Activated CD8-positive, alpha-beta memory T cell treated with anti-CD3 and anti-CD28 coated beads, Interleukin-2, amount 10 ng/mL, durations not matched to agents 7 days and 5 days (primary cell): ENCODE data around the gene DDHD1. TPM values are rescaled to one million over a fixed set of nuclear protein-coding genes. Genes with fewer than 3 reads are reported as not detected.
"Not testable (repeated sequence)": the region's sequence is repeated elsewhere in the genome, so short reads cannot be mapped to it uniquely, and the experiment has no call there.

Source experiments
- ATAC-seq: fragments of 150-1000 bp; cut with Tn5 transposase; one replicate; pipeline ENCODE4 v1.10.0; 2021; ENCODE audit warnings: moderate library complexity
- CTCF ChIA-PET: fragments of 350-600 bp; sonication (Branson Sonifier 250); formaldehyde crosslinking; loops from one replicate; lab custom pipeline; 2021; ENCODE audit warnings: antibody characterized with exemption; lab: Charles Lee
- DNase-seq: peaks from one replicate; pipeline ENCODE4 v3.0.0-alpha.2; 2020
- H3K27ac Mint-ChIP-seq: one replicate; pipeline ENCODE4 v1.8.0; 2021; ENCODE audit warnings: mild to moderate bottlenecking, mixed read lengths
- H3K27me3 Mint-ChIP-seq: one replicate; pipeline ENCODE4 v1.8.0; 2021; ENCODE audit warnings: mixed read lengths
- H3K36me3 Mint-ChIP-seq: one replicate; pipeline ENCODE4 v1.8.0; 2021; ENCODE audit warnings: mild to moderate bottlenecking, mixed read lengths
- H3K4me1 Mint-ChIP-seq: one replicate; pipeline ENCODE4 v1.8.0; 2021; ENCODE audit warnings: mixed read lengths
- H3K4me3 Mint-ChIP-seq: one replicate; pipeline ENCODE4 v1.8.0; 2021; ENCODE audit warnings: mild to moderate bottlenecking, moderate library complexity, mixed read lengths
- H3K9me3 Mint-ChIP-seq: one replicate; pipeline ENCODE4 v1.8.0; 2022; ENCODE audit warnings: low read depth, mixed read lengths
- total RNA-seq, 2 experiments: library from RNA; stranded (reverse); gene quantifications; one replicate each; pipeline ENCODE4 v1.2.3, GENCODE V29; 2021

DDHD1 gene
- total RNA-seq, 2 experiments from 2014 or later = 70.7 to 80.5 TPM

DNA sequence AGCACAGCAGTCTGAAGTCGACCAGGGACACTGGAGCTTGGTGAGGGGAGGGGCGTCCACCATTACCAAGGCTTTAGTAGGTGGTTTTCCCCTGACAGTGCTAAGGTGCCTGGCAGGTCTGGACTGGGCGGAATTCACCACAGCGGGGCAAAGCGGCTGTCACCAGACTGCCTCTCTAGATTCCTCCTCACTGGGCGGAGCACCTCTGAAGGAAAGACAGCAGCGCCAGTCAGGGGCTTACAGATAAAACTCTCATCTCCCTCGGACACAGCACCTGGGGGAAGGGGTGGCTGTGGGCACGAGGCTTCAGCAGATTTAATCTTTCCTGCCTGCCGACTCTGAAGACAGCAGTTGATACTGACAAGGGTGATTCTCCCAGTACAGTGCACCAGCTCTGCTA is 39.1 kb downstream of the DDHD1 start:
- Mint-ChIP-seq H3K27ac (no peak overlapping the region), H3K27me3 (no peaks in the 10 kb centered on the region), H3K4me1 (peaks cover 55% of the 10 kb centered on the region), H3K36me3 (peaks cover 45% of the 10 kb centered on the region), H3K4me3 (no peak overlapping the region), H3K9me3 (peaks cover 18% of the 10 kb centered on the region)
- ATAC-seq = no peak
- DNase-seq = no peak
- CTCF ChIA-PET = no interaction called here

DNA sequence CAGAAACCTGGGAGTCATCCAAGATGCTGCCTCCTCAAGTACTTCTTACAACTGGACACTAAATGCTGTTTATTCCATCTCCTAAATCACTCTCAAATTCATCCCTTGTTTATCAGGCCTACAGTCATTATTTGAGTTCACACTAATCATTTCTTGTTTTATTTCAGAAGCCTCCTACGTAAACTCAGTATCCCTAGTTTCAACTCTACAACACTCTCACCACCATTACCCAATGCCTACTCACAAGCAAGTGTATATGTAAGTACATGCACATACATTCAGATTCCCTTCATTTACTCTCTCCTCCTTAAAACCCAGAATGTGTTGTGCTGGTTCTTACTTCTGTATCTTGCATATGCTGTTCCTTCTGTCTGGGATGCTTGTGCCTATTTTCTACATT is 43.0 kb downstream of the DDHD1 start:
- no peak for DNase-seq
- peaks cover 42% of the 10 kb centered on the region for H3K4me1 Mint-ChIP-seq
- H3K27me3 Mint-ChIP-seq = no peaks in the 10 kb centered on the region
- no peak overlapping the region for H3K27ac Mint-ChIP-seq
- ATAC-seq = no peak
- H3K36me3 Mint-ChIP-seq = peaks cover 30% of the 10 kb centered on the region
- H3K4me3 Mint-ChIP-seq = no peak overlapping the region
- peaks cover 3% of the 10 kb centered on the region for H3K9me3 Mint-ChIP-seq
- CTCF ChIA-PET = interaction anchor here (0.9 to 6.0 kb wide), 6 partner anchors 9 to 196 kb away, joined by 3 to 58 read pairs (median 4); partner anchors contain the start of gene DDHD1

DNA sequence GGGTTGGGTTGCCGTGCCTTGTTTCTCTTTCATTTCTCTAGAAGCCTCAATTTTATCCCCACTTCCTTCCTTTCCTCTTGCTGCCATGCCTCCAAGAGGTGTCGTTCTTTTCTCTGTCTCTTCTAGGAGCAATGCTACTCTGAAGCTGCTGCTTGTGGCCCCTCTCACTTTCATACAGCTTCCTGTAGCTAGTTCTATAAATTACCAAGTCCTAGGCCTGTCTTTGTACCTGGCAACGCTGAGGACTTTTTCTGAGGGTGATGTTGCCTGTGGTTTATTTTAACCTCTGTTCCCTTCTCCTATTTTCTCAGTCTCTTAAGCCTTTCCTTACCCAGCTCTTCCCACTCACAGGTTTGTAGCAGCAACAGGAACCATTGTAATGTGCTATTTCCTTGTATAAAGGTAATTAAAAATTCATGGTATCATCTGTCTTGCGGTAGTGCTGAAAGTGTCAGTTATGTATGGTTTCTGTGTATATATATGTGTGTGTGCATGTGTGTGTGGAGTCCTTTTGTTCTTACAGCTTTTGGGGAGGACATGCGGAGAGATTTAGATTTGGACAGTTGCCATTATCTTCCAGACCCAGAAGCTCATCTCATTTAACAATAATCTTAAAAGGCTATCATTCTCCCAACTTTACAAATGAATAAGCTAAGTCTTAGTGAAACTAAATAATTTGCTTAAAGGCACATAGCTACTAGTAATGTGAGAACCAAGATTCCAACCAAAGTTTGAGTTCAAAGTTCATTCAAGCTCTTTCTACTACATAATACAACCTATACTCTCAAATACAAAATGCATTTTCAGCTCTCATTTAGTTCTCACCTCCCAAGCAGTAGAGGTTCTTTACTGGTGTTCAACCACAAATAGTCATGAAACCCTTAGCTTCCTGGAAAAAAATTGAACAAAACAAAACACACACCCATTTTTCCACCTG is 43.8 kb downstream of the DDHD1 start:
- Mint-ChIP-seq H3K9me3 (no peaks in the 10 kb centered on the region), H3K27me3 (no peaks in the 10 kb centered on the region), H3K36me3 (peaks cover 24% of the 10 kb centered on the region), H3K4me1 (peaks cover 37% of the 10 kb centered on the region), H3K4me3 (no peak overlapping the region), H3K27ac (no peak overlapping the region)
- CTCF ChIA-PET = interaction anchor here (0.9 to 6.0 kb wide), 10 partner anchors 10 to 197 kb away, joined by 3 to 58 read pairs (median 4); partner anchors contain the start of gene DDHD1
- peak; percentile 91 for ATAC-seq
- DNase-seq = peak; percentile 86

DNA sequence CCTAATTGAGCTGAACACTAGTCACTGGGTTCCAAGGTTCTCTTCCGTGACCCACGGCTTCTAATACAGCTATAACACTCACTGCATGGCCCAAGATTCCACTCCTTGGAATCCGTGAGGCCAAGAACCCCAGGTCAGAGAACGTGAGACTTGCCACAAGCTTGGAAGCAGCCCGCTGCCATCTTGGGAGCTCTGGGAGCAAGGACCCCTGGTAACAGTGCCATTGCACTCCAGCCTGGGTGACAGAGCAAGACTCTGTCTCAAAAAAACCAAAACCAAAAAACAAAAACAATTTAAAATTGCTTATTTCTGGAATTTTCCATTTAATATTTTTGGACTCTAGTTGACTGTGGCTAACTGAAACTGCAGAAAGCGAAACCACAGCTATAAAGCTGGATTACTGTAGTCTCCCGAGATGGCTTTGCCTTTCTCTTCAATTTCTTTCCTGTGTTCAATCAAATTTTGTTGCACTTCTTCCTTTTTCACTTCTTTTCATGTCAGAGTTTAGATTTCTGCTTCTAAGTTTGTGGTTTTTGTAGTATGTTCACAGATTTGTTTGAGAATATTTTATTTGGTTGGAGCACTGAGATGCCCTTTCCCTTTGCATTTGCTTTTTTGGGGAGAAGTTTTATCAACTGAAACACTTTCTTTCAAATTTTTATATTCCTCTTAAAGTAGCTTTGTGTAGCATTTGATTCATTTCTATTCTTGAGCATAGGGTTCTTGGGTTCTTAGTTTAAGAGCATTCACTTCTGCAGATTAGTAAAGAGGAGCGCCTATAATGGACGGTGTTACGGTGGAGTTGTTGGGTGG is 44.6 kb downstream of the DDHD1 start:
- Mint-ChIP-seq H3K36me3 (peaks cover 26% of the 10 kb centered on the region), H3K4me3 (no peak overlapping the region), H3K9me3 (no peaks in the 10 kb centered on the region), H3K27ac (no peak overlapping the region), H3K4me1 (peaks cover 33% of the 10 kb centered on the region), H3K27me3 (no peaks in the 10 kb centered on the region)
- CTCF ChIA-PET = interaction anchor here (0.9 to 6.0 kb wide), 6 partner anchors 10 to 54 kb away, joined by 3 to 58 read pairs (median 6); partner anchors contain the start of gene DDHD1
- ATAC-seq (no peak), DNase-seq (no peak)

GRCh38 chr14:53106768-53107167 is 46.4 kb downstream of the DDHD1 start:
- ATAC-seq (no peak), DNase-seq (no peak)
- CTCF ChIA-PET = interaction anchor here (0.8 to 6.0 kb wide), 2 partner anchors 38 to 44 kb away, joined by 5 to 58 read pairs; partner anchors contain the start of gene DDHD1
- peaks cover 33% of the 10 kb centered on the region for H3K36me3 Mint-ChIP-seq
- no peak overlapping the region for H3K27ac Mint-ChIP-seq
- no peak overlapping the region for H3K4me3 Mint-ChIP-seq
- H3K27me3 Mint-ChIP-seq = no peaks in the 10 kb centered on the region
- no peaks in the 10 kb centered on the region for H3K9me3 Mint-ChIP-seq
- H3K4me1 Mint-ChIP-seq = peaks cover 30% of the 10 kb centered on the region

DNA sequence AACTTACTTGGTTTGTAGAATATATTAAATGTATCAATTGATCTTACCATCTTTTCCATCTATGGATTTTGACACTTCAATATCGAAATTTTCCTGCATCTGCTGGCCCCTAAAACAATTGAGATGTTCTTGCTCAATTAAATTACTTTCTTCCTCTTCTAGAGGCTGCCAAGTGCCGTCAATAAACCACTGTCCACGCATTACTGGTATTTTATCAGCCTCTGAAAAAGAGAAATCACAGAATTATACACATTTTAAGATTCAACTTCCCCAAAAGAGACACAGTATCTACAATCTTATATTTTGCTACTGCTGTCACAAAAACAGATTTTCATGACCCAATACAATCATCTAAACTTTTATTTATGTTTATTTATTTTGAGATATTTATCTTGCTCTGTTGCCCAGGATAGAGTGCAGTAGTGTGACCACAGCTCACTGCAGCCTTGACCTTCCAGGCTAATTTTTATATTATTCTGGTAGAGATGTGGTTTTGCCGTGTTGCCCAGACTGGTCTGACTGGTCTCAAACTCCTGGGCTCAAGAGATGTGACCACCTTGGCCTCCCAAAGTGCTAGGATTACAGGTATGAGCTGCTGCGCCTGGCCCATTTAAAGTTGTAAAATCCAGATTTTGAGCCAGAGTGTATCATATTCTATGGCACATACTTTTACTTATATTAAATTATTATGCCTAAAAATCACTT is 49.3 kb downstream of the DDHD1 start:
- no peaks in the 10 kb centered on the region for H3K27me3 Mint-ChIP-seq
- H3K9me3 Mint-ChIP-seq = no peaks in the 10 kb centered on the region
- H3K4me3 Mint-ChIP-seq = no peak overlapping the region
- no peak for ATAC-seq
- DNase-seq = no peak
- H3K27ac Mint-ChIP-seq = no peak overlapping the region
- CTCF ChIA-PET = interaction anchor here (1.6 kb wide), 2 partner anchors 10 to 18 kb away, joined by 4 to 5 read pairs; no protein-coding TSS in a partner anchor
- peaks cover 47% of the 10 kb centered on the region for H3K36me3 Mint-ChIP-seq
- H3K4me1 Mint-ChIP-seq = peaks cover 22% of the 10 kb centered on the region

DNA sequence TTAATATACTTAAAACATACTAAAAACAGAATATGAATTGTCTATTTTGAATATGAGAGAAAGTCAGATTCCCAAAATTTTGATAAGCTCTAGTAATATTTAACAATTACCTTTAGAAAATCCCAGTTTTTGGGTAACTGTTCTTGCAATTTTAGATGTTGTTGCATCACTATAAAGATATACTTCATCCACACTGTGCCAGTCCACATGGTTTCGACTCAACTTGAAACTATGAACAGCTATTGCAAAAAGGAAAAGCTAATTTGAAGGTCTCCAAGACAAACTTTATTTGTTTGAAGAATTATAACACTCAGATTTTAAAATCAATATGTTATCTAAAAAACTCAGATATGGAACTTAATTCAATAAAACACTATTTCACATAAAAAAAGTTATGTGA is 59.9 kb downstream of the DDHD1 start:
- ATAC-seq (no peak), DNase-seq (no peak)
- Mint-ChIP-seq H3K36me3 (peaks cover 52% of the 10 kb centered on the region), H3K4me1 (peaks cover 11% of the 10 kb centered on the region), H3K27me3 (no peaks in the 10 kb centered on the region), H3K4me3 (no peak overlapping the region), H3K9me3 (peaks cover 2% of the 10 kb centered on the region), H3K27ac (no peak overlapping the region)
- CTCF ChIA-PET = interaction anchor here (1.0 to 2.0 kb wide), 2 partner anchors 11 to 13 kb away, joined by 3 to 5 read pairs; no protein-coding TSS in a partner anchor

DNA sequence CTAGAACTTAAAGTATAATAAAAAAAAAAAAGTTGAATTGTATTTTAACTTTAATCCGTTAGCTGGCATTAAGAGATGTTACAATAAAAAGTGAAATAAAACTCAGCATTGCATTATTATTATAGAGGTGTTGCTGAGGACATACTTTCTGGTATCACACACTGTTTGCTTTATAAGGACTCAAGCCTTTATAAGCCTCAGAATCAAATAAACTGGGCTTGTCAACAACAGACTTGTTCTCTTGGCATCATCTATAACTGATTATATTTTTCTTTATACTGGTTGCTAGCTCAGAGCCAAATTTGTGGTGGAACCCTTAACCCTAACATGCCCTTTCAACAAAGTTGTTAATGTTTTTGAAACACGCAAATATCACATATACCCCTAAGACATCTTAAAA is 62.3 kb downstream of the DDHD1 start:
- peaks cover 2% of the 10 kb centered on the region for H3K9me3 Mint-ChIP-seq
- CTCF ChIA-PET = interaction anchor here (0.6 kb wide), 1 partner anchor 35 kb away, joined by 3 read pairs; no protein-coding TSS in a partner anchor
- peaks cover 18% of the 10 kb centered on the region for H3K4me1 Mint-ChIP-seq

GRCh38 chr14:53084954-53085353 is 68.2 kb downstream of the DDHD1 start:
- not testable (repeated sequence) for ATAC-seq, DNase-seq, H3K4me3 Mint-ChIP-seq

More for the DNA sequence above, 62.3 kb downstream of the DDHD1 start:
- DNase-seq (no peak), ATAC-seq (no peak)
- Mint-ChIP-seq H3K27me3 (no peaks in the 10 kb centered on the region), H3K4me3 (no peak overlapping the region), H3K27ac (no peak overlapping the region), H3K36me3 (peaks cover 68% of the 10 kb centered on the region)

GRCh38 chr14:53064475-53064874 is 88.6 kb downstream of the DDHD1 start:
- Mint-ChIP-seq H3K9me3 (no peaks in the 10 kb centered on the region), H3K4me1 (peaks cover 7% of the 10 kb centered on the region), H3K27me3 (no peaks in the 10 kb centered on the region), H3K36me3 (peaks cover 28% of the 10 kb centered on the region), H3K4me3 (no peak overlapping the region), H3K27ac (no peak overlapping the region)
- DNase-seq = no peak
- CTCF ChIA-PET = interaction anchor here (1.2 kb wide), 1 partner anchor 9 kb away, joined by 5 read pairs; no protein-coding TSS in a partner anchor
- ATAC-seq = no peak

More at GRCh38 chr14:53084954-53085353, 68.2 kb downstream of the DDHD1 start:
- Mint-ChIP-seq H3K36me3 (peaks cover 79% of the 10 kb centered on the region), H3K4me1 (peaks cover 11% of the 10 kb centered on the region)
- H3K9me3 Mint-ChIP-seq, H3K27me3 Mint-ChIP-seq, H3K27ac Mint-ChIP-seq, CTCF ChIA-PET: not testable (repeated sequence)

- H3K4me1 Mint-ChIP-seq = peaks cover 9% of the 10 kb centered on the region
- CTCF ChIA-PET = no interaction called here
- DNase-seq = no peak
- no peaks in the 10 kb centered on the region for H3K9me3 Mint-ChIP-seq
- no peak overlapping the region for H3K4me3 Mint-ChIP-seq
- H3K36me3 Mint-ChIP-seq = peaks cover 24% of the 10 kb centered on the region
- H3K27me3 Mint-ChIP-seq = no peaks in the 10 kb centered on the region
- H3K27ac Mint-ChIP-seq = no peak overlapping the region
- ATAC-seq = no peak
These were observed 90.3 kb downstream of the DDHD1 start for GRCh38 chr14:53062856-53063255.

DNA sequence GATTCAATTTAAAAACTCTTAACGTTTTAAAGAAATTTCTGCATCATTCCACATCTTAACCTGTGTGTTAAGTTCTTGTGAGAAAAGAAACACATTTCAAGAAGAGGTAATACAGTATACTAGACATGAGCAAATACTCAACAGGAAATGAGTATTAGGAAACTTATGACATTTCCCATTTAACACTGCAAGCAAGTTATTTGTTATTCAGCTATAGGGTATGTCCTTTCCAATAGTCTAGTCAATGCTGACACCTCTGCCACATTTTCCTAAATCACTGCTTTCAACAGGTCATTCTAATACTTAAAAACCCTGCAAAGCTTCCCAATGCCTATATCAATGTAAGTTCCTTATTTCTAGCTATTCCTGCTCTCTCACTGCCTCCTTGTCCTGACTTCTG is 93.1 kb downstream of the DDHD1 start:
- no peaks in the 10 kb centered on the region for H3K9me3 Mint-ChIP-seq
- H3K27me3 Mint-ChIP-seq = no peaks in the 10 kb centered on the region
- peaks cover 10% of the 10 kb centered on the region for H3K4me1 Mint-ChIP-seq
- no peak for DNase-seq
- ATAC-seq = no peak
- no peak overlapping the region for H3K27ac Mint-ChIP-seq
- CTCF ChIA-PET = interaction anchor here (1.0 to 1.7 kb wide), 2 partner anchors 92 to 237 kb away, joined by 3 to 4 read pairs; no protein-coding TSS in a partner anchor
- peaks cover 25% of the 10 kb centered on the region for H3K36me3 Mint-ChIP-seq
- no peak overlapping the region for H3K4me3 Mint-ChIP-seq
